ENCODE results near the gene ALPP. TPM values are rescaled to one million over a fixed set of nuclear protein-coding genes. Genes with fewer than 3 reads are reported as not detected.

Gene ALPP
- total and polyA plus RNA-seq, 7 donors = not detected

GRCh38 chr2:232351686-232352510, 26.7 kb upstream of the ALPP start:
- Histone ChIP-seq H3K4me1 (peaks cover 3% of the 10 kb centered on the region), H3K27me3 (ENCODE audit: insufficient read depth in 3 of 3, low read length in 2 of 3) (peaks cover 0 to 80% (median 35%) of the 10 kb centered on the region in 3 donors), H3K27ac (no peak overlapping the region), H3K4me3 (peak overlapping the region; percentile 28), H3K36me3 (ENCODE audit: insufficient read depth in 1 of 2, low read depth in 1 of 2) (no peaks in the 10 kb centered on the region), H3K9me3 (no peaks in the 10 kb centered on the region)
- no peak for TF ChIP-seq CTCF (IDR thresholded peaks at IDR 0.05)
- 15 to 25% (median 18%) methylated on average over 59 to 73 of the region's 73 CpGs for WGBS, 3 donors
- no peak for ATAC-seq
- intact Hi-C loops (cut with DNase I) = no loop called here
- DNase-seq = peak in 1 of 2 donors; percentile 47

GRCh38 chr2:232352511-232353091, 25.9 kb upstream of the ALPP start:
- Histone ChIP-seq H3K27ac (no peak overlapping the region), H3K9me3 (no peaks in the 10 kb centered on the region), H3K4me3 (peak overlapping the region; percentile 28), H3K36me3 (ENCODE audit: insufficient read depth in 1 of 2, low read depth in 1 of 2) (no peaks in the 10 kb centered on the region), H3K4me1 (peaks cover 3% of the 10 kb centered on the region), H3K27me3 (ENCODE audit: insufficient read depth in 3 of 3, low read length in 2 of 3) (peaks cover 0 to 73% (median 35%) of the 10 kb centered on the region in 3 donors)
- intact Hi-C loops (cut with DNase I) = no loop called here
- 41 to 44% (median 43%) methylated on average over 31 to 39 of the region's 39 CpGs for WGBS, 3 donors
- peak in 1 of 2 donors; percentile 45 for DNase-seq
- ATAC-seq = no peak
- TF ChIP-seq CTCF (IDR thresholded peaks at IDR 0.05) = no peak

DNA sequence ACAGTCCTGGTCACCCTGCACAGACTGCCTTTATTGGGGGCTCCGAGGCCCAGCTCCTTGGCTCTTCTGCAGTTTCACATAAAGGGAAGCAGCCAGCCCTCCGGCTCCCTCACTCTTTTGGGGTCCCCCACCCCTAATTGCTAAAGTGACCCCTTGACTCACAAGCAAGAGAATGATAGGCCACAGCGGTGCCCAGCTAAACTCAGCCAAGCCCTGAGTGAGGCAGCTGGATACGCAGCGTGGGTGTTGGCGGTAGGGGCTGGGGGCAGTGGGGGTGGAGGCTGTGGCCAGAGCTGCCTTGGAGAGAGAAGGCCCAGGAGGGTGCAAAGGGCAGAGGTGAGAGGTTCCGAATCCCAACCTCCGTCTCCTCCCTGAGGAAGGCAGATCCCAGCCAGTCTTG, 25.5 kb upstream of the ALPP start:
- intact Hi-C loops (cut with DNase I) = no loop called here
- Histone ChIP-seq H3K4me3 (no peak overlapping the region), H3K27ac (no peak overlapping the region), H3K27me3 (ENCODE audit: insufficient read depth in 3 of 3, low read length in 2 of 3) (peaks cover 0 to 68% (median 34%) of the 10 kb centered on the region in 3 donors), H3K36me3 (ENCODE audit: insufficient read depth in 1 of 2, low read depth in 1 of 2) (no peaks in the 10 kb centered on the region), H3K9me3 (no peaks in the 10 kb centered on the region), H3K4me1 (peaks cover 3% of the 10 kb centered on the region)
- ATAC-seq (no peak), DNase-seq (peak in 1 of 2 donors; percentile 37)
- TF ChIP-seq CTCF (IDR thresholded peaks at IDR 0.05) = no peak
- WGBS, 3 donors = 92 to 95% (median 92%) methylated on average over 8 of the region's 8 CpGs

DNA sequence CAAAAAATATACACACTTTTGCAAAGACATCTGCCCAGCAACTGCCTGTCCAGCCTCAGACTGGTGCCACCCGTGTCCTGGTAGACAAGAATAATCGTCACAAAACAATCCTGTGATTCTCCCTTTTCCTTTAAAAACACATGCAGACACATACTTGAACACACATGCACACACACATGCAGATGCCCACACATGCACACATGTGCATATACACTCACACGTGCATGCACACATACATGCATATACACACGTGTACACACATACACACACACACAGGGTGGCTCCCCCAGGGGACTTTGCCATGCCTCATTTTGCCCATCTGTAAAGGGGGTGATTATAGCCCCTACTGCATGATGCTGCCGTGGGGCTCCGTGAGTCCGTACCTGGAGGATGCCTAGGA, 24.9 kb upstream of the ALPP start:
- intact Hi-C loops (cut with DNase I) = no loop called here
- H3K9me3 ChIP-seq = no peaks in the 10 kb centered on the region
- no peak for TF ChIP-seq CTCF (IDR thresholded peaks at IDR 0.05)
- peaks cover 3% of the 10 kb centered on the region for H3K4me1 ChIP-seq
- H3K27ac ChIP-seq = no peak overlapping the region
- H3K27me3 ChIP-seq (ENCODE audit: insufficient read depth in 3 of 3, low read length in 2 of 3) = peaks cover 0 to 62% (median 34%) of the 10 kb centered on the region in 3 donors
- no peaks in the 10 kb centered on the region for H3K36me3 ChIP-seq (ENCODE audit: insufficient read depth in 1 of 2, low read depth in 1 of 2)
- H3K4me3 ChIP-seq = no peak overlapping the region
- ATAC-seq (no peak), DNase-seq (peak in 1 of 2 donors; percentile 11)
- 79 to 90% (median 86%) methylated on average over 7 of the region's 7 CpGs for WGBS, 3 donors

All from psoas muscle (tissue), 8 donors.